HuH-7 (cell line): ENCODE measurements around the gene CFAP61.
"Not testable (repeated sequence)": the region's sequence is repeated elsewhere in the genome, so short reads cannot be mapped to it uniquely, and the experiment has no call there.

Experiments used
- DNase-seq: peaks from one replicate; pipeline ENCODE4 v3.0.0; 2011; ENCODE audit warnings: low spot score

CFAP61 gene

DNA sequence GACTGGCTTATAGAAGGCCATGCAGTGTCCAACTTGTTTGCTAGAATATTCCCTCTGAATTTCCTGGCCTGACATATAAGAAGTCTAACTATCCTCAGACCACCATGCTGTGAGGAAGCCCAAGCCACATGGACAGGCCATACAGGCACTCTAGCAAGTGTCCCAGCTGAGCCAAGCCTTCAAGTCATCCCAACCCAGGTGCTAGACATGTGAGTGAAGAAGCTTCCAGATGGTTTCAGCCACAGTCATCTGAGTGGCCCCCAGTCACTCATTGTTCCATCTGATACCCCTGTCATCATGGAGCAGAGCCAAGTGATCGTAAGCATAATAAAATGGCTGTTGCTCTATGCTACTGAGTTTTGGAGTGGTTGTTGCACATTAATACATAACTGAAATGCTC lies 269.6 kb downstream of the CFAP61 start:
- no peak for DNase-seq

DNA sequence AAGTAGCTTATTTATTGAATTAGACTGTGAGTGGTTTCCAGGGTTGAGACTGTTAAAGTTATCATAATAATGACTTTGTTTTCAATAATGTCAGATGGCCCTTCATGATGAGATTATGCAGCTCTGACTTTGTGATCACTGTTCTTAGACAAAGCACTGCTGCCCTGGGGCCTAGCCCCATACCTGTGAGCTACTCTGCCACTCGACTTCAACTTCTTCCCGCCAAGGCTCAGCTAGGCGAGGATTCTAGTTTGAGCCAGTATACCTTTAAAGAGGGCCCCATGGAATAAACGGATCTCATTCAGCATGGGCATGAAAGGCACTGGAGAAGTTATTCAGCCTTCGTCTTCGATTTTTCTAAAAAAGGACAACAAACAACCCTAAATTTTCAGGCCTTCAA lies 270.6 kb downstream of the CFAP61 start:
- no peak for DNase-seq

DNA sequence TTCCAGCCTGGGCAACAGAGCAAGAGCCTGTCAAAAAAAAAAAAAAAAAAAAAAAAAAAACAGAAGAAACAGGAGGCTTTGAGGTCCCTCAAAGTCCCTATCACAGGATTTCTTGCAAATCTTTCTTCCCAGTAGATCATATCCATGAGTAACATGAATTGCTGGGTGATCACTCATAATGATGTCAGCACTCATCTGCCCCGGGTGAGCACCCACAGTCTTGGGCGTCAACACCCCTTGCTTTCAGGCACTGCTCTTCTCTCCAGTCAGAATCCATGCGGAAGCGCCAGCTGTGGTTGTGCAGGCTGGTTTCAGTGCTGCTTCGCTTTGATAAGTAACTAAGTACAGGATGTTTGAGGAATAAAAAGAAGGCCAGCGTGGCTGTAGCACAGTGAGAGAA lies 275.4 kb downstream of the CFAP61 start:
- no peak for DNase-seq

DNA sequence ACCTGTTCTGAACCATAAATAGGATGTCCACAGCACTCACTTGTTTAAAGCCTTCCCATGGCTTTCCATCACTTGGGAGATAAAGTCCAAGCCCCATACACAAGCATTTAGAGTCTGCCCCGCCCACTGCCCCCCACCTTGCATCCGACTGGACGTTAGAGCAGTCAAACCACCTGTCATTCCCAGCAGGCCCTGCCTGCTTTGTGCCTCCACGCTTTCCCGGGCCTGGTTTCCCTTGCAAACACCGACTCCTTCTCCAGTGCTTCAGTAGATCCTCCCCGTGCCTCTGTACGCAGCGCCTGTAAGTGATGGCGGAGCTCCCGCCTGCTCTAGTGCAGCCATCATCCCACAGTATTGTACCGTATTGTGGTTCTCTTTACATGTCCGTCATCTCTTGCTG lies 277.2 kb downstream of the CFAP61 start:
- no peak for DNase-seq

DNA sequence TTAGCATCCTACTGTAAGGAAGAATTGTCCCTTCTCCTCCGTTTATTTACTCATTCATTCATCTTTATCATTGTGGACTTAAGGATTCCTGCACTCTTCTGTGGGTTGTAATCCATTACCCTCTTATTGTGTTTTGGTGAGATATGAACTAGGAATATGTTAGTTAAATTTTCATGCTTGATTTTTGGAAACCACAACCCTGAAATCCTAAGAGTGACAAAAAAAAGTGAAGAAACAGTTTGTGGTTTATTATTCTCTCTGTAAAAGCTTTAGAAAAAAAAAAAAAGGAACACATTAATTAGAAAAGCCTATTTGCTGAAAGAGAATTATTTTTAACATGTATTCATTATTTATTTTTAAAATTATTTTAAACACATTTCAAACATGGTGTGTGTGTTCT lies 278.8 kb downstream of the CFAP61 start:
- DNase-seq: no peak

DNA sequence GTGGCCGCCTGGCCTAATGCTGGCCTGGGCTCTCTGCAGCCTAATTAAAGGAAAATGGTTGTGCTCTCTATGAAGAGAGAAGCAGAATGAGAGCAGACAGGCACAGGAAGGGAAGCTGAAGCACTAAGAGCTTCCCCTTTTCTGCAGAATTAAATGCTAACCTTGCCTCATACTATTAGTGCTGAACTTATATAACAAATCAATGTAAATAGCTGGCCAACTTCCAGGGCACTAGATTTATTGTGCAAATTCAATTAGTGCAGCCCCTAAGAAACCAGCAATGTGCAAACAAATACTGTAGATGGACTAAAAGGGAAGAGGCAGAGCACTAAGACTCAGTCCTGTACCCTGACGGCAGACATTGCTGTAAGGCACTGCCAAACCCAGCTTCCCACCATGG lies 279.5 kb downstream of the CFAP61 start:
- no peak for DNase-seq

DNA sequence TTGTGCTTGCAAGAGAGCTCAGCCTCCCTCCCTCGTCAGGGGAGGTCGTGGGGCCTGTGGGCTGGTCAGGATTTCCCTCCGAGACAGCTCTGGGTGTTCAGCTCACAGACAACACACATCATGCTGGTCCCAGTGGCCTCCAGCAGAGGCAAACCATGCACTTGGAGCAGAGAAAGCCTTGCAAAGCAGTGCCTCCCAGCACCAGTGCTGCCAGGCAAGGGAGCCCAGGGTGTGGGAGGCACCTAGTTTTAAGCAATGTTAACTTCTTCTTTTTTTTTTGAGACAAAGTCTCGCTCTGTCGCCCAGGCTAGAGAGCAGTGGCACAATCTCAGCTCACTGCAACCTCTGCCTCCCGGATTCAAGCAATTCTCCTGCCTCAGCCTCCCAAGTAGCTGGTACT lies 281.5 kb downstream of the CFAP61 start:
- DNase-seq: no peak

DNA sequence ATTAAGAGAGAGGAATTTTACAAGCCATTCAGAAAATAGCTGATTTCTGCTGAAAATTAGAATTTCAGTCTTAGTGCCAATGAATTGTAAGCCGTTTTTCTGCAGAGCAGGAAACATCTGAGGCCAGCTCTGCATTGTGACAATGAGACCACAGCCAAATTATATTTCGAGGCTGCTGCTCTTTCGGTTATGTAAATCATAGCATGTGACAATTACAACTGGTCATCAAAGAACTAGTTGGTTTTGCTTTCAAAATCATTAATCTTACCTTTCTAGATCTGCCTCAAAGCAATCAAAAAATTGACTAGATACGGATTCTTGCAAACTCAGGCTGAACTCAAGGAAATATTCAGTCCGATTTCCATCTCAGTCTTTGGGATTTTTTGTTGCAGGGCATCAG lies 282.2 kb downstream of the CFAP61 start:
- DNase-seq: no peak

DNA sequence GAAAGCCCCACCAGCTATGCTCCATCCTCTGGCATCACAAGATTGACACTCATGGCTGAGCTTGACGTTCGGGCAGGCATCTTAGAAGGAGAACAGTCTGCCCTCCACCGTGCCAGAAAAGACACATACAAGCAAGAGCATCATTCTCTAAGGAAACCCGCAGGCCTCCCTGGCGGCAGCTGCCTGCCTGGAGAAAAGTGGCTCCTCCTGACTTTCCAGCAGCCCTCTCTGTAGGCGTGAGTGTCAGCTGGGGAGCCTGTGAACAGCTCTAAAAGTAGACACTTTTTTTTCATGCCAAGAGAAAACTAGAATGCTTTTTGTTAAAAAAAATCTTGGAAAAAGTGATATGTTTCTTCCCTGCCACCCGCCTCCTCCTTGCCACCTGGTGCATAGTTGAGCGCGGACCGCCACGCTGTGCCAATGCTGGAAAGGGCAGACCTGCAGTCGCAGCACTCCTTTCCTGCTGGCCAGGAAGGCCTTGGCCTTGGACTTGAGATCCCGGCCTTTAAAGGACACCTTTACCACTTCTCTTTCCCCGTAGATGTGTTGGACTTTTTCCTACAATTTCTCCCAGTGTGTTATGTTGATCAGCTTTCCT lies 285.9 kb downstream of the CFAP61 start:
- no peak for DNase-seq

DNA sequence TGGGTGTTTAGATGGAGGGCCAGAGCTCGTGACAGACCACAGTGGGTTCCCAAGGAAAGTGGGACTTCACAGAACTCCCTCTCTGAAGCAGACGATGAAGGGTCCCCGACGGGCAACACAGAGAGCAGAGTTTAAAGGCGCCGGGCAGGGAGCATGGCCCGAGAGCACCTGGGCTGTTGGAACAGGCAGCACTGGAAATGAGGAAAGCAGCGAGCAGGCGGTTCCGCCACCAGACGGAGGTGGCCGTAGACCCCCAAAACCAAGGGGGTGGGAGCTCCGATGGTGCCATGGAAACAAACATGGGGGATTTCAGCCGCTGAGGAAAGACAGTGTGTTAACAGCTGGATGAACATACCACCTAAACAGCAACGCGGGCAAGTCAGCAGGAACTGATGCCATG lies 288.1 kb downstream of the CFAP61 start:
- no peak for DNase-seq

DNA sequence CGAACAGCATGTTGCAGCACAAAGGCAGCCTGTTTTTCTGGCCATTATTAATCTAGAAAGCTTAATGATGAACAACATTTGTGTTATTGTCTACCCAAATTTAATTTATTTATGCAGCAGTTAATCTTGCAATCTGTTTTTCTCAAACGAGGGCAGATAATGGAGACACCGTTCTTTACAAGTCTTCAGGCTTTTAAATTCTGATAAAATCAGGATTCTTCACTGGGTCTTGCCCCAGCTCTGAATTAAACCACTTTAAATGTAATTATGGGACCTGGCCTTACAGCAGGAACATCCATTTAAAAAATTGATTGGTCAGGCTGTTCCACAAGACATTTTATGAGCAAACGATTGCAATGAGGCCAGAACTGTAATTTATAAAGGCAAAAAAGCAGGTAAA lies 289.0 kb downstream of the CFAP61 start:
- DNase-seq: no peak

DNA sequence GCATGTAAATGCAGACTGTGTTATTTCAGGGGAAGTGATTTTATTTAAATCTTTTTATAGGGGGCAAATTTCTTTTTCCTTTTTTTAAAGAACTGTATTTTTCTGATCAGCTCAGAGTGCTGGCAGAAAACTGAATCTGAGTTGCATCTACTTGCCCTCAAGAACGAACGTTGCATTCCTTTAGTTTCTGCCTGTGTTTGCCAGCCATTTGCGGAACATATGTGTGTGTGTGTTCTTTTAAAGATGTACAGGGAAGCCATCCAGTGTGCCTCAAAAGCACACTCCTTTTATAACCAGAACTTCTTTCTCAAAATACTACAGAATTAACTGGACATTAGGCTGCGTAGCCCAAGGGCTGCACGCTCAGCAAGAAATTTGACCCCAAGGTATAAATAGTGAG lies 289.7 kb downstream of the CFAP61 start:
- DNase-seq: no peak

DNA sequence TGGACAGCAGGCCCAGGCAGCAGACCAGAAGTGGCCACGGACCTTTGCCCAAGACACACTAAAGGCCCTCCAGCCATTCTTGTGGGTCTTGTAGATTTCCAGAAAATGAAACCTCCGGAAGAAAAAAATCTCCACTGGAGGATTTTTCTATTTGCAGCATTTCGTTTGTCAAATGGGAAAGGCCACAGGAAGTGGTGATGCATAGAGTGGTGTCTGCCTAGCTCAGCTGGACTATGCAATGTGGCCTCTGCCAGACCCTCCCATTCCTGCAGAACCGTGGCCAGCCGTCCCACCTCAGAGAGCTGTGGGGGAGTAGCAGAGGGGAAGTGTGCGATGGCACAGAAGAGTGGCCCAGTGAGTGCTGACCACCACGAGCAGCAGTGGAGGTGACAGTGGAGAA lies 291.6 kb downstream of the CFAP61 start:
- DNase-seq: no peak

DNA sequence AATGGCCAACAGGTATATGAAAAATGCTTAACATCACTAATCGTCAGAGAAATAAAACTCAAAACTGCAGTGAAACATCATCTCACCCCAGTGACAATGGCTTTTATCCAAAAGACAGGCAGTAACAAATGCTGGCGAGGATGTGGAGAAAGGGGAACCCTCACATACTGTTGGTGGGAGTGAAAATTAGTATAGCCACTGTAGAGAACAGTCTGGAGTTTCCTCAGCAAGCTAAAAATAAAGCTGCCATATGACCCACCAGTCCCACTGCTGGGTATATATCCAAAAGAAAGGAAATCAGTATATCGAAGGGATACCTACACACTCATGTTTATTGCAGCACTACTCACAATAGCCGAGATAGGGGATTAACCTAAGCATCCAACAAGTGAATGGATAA lies 292.1 kb downstream of the CFAP61 start:
- no peak for DNase-seq

DNA sequence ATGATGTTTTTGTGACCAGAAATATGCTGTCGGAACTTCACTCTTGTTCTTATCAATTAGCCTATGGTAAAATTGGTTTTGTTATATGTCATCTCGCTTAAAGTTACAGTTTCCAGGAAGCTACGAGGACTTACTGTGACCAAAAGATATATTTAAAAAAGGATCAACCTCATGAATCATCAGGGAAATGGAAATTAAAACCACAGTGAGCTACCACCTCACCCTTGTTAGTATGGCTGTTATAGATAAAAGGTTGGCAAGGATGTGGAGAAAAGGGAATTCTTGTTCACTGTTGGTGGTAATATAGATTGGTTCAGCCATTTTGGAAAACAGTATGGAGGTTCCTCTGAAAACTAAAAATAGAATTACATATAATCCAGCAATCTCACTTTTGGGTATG lies 301.2 kb downstream of the CFAP61 start:
- no peak for DNase-seq

DNA sequence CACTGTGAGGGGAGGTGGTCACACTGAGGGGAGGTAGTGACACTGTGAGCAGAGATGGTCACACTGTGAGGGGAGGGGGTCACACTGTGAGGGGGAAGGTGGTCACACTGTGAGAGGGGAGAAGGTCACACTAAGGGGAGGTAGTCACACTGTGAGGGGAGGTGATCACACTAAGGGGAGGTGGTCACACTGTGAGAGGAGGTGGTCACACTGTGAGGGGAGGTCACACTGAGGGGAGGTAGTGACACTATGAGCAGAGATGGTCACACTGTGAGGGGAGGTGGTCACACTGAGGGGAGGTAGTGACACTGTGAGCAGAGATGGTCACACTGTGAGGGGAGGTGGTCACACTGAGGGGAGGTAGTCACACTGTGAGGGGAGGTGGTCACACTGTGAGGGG lies 303.2 kb downstream of the CFAP61 start:
- DNase-seq: not testable (repeated sequence)

DNA sequence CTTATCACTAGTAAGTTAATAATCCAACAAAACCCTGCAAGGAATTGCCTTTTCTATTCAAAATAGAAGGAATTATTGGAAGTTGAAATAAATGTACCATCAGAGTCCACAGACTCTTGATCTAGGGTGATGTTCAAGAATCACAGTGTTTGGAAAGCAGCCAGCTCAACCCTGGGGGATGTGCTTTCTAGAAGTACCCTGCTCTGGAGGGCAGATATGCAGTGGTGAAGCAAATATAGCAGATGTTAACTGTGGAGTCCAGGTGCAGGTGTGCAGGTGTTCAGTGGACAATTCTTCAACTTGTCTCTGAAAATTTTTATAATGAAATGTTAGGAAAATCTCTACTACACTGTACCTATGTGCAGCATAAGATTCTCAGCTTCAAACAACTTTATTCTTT lies 306.5 kb downstream of the CFAP61 start:
- no peak for DNase-seq

DNA sequence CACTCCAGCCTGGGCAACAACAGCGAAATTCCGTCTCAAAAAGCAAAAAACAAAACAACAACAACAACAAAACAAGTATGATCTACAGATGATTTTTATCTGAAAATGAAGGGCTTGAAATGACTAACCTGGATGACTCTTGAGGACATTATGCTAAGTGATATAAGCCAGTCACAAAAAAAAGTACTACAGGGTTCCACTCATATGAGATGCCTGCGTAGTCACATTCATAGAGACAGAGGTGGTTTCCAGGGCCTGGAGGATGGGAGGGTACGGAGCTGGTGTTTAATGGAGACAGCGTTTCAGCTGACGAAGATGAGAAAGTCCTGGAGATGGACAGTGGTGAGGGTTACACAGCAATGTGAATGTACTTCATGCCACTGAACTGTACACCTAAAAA lies 307.3 kb downstream of the CFAP61 start:
- no peak for DNase-seq

DNA sequence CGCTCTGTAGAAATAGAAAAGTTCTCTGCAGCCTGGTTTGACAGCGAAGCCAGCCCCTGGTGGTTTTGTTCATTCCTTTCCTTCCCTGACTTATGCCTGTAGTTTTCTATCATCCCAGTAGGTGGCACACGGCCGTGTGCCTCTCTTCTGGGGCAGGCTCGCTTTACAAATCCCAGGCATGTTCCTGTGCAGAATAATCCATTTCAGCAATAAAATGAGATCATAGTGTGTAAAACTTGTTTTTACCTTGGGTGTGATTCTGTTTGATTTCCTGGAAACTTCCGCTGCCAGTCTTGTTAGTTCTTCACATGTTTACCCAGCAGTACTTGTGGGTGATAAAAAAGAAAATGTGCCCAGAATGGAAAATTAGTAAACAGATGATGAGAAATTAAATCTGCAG lies 308.1 kb downstream of the CFAP61 start:
- DNase-seq: peak; percentile 93

DNA sequence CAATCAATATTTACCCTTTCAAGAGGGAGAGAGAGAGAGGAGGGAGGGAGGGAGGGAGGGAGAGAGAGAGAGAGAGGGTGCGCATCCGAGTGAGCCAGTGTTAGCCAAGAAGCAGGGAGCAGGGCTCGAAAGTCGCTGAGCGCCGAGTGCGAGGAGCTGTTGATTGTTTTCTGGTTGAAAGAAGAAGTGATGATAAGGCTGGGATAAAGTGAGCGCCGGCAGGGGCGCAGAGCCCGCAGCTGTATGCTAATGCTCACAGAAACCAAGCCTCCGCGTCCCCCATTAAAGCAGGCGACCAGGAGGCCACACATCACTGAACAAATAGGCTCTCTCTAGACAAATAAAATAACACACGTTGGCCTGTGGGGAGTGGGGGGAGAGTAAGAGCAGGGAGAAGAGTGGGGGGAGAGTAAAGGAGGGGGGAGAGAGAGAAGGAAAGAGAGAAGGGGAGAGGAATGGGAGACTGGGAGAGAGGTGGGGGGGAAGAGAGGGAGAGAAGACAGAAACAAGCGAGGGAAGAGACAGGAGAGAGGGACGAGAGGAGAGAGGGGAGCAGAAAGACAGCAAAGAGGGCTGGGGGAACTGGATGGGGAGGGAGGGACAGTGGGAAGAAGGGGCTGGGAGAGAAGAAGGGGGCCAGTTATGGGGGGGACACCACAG lies 310.6 kb downstream of the CFAP61 start:
- no peak for DNase-seq

DNA sequence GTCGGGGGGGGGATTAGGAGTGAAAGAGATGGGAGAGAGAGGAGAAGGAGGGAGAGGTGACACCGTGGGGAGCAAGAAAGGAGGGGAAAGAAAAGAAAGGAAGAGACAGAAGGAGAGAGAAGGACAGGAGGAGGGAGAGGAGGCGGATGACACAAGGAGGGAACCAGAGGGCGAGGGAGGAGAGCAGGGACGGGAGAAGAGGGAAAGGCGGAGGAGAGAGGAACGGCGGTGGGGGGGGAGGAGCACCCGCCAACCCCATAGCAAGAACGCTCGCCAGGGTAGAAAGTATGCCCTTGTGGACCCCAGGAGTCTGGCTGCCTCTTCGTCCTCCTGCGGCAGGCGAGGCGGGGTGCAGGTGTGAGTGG lies 311.1 kb downstream of the CFAP61 start:
- DNase-seq: no peak

DNA sequence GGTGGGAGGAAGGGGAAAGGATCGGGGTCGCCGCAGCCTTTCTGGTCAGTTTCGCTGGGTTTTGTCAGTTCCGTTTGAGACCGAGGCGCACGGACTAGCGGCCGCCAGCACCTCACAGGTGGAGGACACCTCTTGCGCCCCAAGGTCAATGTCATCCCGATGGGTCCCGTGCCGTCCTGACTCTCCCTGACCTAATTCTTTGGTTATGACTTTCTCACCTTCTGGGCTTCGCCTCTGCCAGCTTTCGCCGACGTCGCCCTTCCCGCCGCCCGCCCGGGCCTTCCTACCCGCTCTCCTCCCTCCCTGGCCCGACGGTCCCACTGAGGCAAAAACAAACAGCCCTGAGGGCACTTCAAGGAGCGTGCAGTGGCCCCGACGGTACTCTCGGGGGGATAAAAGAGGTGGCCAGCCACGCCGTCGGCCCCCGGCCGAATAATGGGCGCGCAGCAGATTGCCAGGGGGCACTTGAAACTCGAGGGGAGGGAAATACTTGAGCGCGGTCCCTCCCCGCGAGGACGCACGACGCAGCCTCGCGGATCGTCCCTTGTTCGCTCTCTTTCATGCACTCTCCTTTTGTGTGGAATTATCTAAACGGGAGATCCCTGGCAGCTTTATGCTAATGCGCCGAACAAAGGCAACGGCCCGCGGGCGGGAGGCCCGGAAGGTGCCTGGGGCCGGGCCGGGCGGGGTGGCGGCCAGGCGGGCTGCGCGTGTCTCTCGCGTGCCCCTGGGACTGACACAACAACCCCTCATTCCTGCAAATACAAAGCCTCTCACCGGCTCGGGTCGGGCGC lies 311.7 kb downstream of the CFAP61 start:
- no peak for DNase-seq

DNA sequence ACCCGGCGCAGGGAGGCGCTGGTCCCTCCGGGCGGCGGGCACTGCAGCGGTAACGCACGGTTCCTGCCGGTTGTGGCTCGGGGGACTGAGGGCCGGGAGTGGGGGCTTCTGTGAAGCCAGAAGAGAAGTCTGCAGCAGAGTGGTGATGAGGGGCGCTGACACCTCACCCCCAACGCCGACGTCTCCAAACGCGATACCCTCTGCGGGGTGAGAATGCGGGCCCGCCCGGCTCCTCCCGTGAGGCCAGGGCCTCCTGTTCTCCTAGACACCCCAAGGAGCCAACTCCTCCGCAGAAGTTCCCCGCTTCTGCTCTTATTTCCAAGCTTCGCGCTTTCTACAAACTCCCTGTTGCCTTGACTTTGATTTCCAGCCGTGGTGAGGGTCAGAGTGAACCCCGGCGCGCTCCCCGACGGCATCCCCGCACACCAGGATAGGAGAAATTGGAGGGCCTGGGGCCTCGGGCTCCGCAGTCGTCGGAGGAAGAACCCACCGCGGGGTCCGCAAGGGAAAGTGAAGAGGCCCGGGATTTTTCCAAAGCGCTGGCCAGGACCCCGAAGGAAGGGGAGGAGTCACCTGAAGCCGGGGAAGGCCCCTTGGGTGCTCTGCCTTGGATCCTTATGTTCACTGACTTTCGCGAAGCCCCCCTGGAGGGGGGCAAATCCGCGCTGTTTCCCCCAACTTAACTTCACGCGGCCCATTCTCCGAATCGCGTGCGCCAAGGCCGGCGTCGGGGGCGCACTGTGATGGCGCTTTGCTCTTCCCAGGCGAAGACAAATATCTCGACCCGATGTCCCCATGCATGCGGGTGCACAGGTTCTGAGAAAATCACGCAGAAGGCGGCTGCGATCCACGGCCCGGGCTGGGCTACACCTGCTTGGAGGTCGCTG lies 312.5 kb downstream of the CFAP61 start:
- no peak for DNase-seq
